B cell (primary cell): ENCODE data around the gene HPN.

ENCODE experiments used
- EZH2 ChIP-seq: IDR thresholded peaks from 2 replicates; pipeline ENCODE4 v1.6.1; 2012; ENCODE audit warnings: borderline replicate concordance, low read depth, mild to moderate bottlenecking, moderate library complexity, low read length; ENCODE audit not compliant: insufficient read depth, poor library complexity, severe bottlenecking
- TF ChIP-seq, protein P1 (sequence below): fragments of 200-600 bp; IDR thresholded peaks from one replicate; pipeline ENCODE4 v1.8.0; 2022; ENCODE audit warnings: antibody characterized with exemption, mild to moderate bottlenecking

DNA sequence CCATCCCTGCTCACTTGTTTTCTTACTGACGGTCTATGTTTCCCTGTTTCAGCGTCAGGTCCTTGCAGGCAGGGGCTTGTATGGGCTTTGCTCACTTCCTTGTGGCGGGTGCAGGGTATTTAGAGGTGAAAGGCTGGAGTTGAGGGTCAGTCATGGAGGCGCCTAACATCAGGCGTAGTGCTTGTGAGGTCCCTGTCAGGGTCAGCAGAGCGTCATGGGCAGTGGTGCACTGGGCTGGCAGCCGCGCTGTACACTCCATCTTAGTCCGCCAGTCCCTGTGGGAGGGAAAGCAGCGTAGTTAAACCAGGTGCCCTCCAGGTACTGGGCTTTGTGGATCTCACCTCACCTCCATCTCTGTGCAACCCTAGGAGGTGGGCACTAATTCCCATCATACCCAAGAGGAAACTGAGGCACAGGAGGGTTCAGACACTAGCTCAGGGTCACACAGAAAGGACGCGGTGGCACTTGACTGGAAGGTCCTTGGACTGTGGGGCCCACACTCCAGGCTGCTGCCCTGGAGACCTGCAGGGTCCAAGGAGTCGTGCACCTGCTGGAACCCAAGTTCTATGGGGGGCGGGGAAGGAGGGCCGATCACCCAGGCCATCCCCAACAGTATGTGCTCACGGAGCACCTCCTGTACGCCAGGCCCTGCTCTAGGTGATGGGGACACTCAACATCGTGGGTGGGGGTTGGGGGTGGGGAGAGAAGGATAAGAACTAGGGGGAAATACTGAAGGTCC lies 36.8 kb upstream of the HPN start:
- TF ChIP-seq, protein P1, sequence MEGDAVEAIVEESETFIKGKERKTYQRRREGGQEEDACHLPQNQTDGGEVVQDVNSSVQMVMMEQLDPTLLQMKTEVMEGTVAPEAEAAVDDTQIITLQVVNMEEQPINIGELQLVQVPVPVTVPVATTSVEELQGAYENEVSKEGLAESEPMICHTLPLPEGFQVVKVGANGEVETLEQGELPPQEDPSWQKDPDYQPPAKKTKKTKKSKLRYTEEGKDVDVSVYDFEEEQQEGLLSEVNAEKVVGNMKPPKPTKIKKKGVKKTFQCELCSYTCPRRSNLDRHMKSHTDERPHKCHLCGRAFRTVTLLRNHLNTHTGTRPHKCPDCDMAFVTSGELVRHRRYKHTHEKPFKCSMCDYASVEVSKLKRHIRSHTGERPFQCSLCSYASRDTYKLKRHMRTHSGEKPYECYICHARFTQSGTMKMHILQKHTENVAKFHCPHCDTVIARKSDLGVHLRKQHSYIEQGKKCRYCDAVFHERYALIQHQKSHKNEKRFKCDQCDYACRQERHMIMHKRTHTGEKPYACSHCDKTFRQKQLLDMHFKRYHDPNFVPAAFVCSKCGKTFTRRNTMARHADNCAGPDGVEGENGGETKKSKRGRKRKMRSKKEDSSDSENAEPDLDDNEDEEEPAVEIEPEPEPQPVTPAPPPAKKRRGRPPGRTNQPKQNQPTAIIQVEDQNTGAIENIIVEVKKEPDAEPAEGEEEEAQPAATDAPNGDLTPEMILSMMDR: no peak
- no peak for TF ChIP-seq EZH2
